ENCODE data around the gene UMODL1. TPM values are rescaled to one million over a fixed set of nuclear protein-coding genes. Genes with fewer than 3 reads are reported as not detected.

Gene UMODL1
- total and polyA plus RNA-seq, 2 of the 13 experiments (the other 11 are each of a cell fraction or from before 2014, with no cell fraction given) = not detected

DNA sequence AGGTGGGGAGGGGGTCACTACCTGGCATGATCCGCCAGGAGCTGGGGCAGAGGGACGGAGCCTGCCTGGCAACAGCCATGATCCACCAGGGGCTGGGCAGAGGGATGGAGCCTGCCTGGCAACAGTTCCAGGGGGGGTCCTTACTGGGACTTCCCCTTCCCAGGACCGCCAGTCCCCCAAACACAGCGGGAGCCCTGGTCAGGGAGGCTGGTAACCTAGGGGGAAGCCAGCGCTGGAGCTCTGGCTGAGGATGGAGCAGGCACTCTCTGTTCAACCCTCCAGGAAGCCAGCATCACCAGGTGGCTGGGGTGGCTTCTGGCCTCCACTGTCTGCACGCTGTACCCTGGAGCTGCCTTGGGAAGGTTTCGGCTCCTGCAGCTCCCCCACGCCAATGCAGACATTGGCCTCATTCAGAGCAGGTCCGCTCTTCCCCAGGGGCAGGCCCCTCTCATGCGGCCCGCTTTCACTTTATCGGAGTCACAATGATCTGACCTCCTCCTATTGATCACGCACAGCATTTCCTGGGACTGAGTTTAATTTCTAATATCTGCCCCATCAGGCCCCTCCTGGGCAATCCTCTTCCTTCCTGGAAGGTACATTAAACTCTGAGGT lies 79.5 kb downstream of the UMODL1 start:
- Histone ChIP-seq H3K4me2 (ENCODE audit: low read depth, low read length) (no peak overlapping the region), H4K20me1 (ENCODE audit: insufficient read depth, low read length) (no peaks in the 10 kb centered on the region), H3K27me3 (ENCODE audit: control insufficient read depth in 1 of 2, insufficient read depth in 2 of 2, low read length in 2 of 2) (peaks cover 5 to 41% of the 10 kb centered on the region in 2 experiments; a peak in 4 of 5 replicates), H3K4me1 (ENCODE audit: insufficient read depth, low read length) (no peaks in the 10 kb centered on the region), H3K4me3 (replicated peaks in 1 of 3; ENCODE audit: insufficient read depth in 1 of 3, low read depth in 2 of 3, low read length in 3 of 3) (no peak overlapping the region), H3K36me3 (replicated peaks in 1 of 2; ENCODE audit: control insufficient read depth in 1 of 2, insufficient read depth in 2 of 2, low read length in 2 of 2) (no peaks in the 10 kb centered on the region), H2AFZ (ENCODE audit: low read length) (no peak overlapping the region), H3K79me2 (ENCODE audit: insufficient read depth, low read length) (no peaks in the 10 kb centered on the region), H3K9me3 (ENCODE audit: low read length) (no peaks in the 10 kb centered on the region), H3K9ac (ENCODE audit: insufficient read depth, low read depth, low read length) (no peak overlapping the region), H3K27ac (ENCODE audit: extremely low read length, insufficient read depth, low read length) (no peak overlapping the region)
- POLR2A ChIA-PET = no interaction called here
- intact Hi-C loops (cut with micrococcal nuclease; ENCODE audit: unreplicated experiment) (no loop called here), in situ Hi-C loops (cut with HindIII; ENCODE audit: extremely low pct_ligation_motif_present, low pct_unique_long_range_greater_than_20kb) (loop anchor here (10.0 kb wide), 1 partner anchor 294 kb away; no protein-coding TSS in a partner anchor)
- BruUV-seq (replicated peaks) = no TSS peak
- CTCF ChIA-PET (ENCODE audit: low intra/inter-chr PET ratio, low total read pairs) = no interaction called here
- DNase-seq (ENCODE audit: low spot score) (no peak), ATAC-seq (no peak), FAIRE-seq (no peak)
- TF ChIP-seq IRF2 (CRISPR knock-in tag; IDR thresholded peaks at IDR 0.05) (no peak), ZNF256 (CRISPR knock-in tag; conservative IDR thresholded peaks at IDR 0.05) (no peak), ZNF3 (CRISPR knock-in tag; IDR thresholded peaks at IDR 0.05) (no peak), THAP9 (CRISPR knock-in tag; IDR thresholded peaks at IDR 0.05; ENCODE audit: borderline replicate concordance) (no peak), SMAD9 (CRISPR knock-in tag; IDR thresholded peaks at IDR 0.05) (no peak), IRF1 (CRISPR knock-in tag; IDR thresholded peaks at IDR 0.05; ENCODE audit: low read depth) (no peak), RBM22 (optimal IDR thresholded peaks at IDR 0.05; ENCODE audit: low read length) (no peak), ZFP1 (CRISPR knock-in tag; IDR thresholded peaks at IDR 0.05) (no peak), SPEN (CRISPR knock-in tag; IDR thresholded peaks at IDR 0.05; ENCODE audit: low read depth) (no peak), ZNF101 (CRISPR knock-in tag; IDR thresholded peaks at IDR 0.05; ENCODE audit: borderline replicate concordance, low read depth) (no peak)
- 59% methylated on average over 8 of the region's 13 CpGs for WGBS (ENCODE audit: low lambda C conversion rate)
